ENCODE data around the gene SPATS2.

- TF ChIP-seq EZH2 (IDR thresholded peaks at IDR 0.05) (no peak), EZH2phosphoT487 (IDR thresholded peaks at IDR 0.05) (no peak)
- TF ChIP-seq, protein P1, sequence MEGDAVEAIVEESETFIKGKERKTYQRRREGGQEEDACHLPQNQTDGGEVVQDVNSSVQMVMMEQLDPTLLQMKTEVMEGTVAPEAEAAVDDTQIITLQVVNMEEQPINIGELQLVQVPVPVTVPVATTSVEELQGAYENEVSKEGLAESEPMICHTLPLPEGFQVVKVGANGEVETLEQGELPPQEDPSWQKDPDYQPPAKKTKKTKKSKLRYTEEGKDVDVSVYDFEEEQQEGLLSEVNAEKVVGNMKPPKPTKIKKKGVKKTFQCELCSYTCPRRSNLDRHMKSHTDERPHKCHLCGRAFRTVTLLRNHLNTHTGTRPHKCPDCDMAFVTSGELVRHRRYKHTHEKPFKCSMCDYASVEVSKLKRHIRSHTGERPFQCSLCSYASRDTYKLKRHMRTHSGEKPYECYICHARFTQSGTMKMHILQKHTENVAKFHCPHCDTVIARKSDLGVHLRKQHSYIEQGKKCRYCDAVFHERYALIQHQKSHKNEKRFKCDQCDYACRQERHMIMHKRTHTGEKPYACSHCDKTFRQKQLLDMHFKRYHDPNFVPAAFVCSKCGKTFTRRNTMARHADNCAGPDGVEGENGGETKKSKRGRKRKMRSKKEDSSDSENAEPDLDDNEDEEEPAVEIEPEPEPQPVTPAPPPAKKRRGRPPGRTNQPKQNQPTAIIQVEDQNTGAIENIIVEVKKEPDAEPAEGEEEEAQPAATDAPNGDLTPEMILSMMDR (IDR thresholded peaks at IDR 0.05) = no peak
Observed at GRCh38 chr12:49365542-49365941, 1.7 kb upstream of the SPATS2 start.
